NCI-H82 treated with DMSO at 0.1 percent for 48 hours (cell line): ENCODE measurements around the gene TP53I11.

ENCODE experiments used
- DNase-seq: peaks from one replicate; lab custom pipeline; 2025; ENCODE audit not compliant: unreplicated experiment; lab: John Stamatoyannopoulos, UW

The TP53I11 gene

GRCh38 chr11:44950625-44951476 is at the start of gene TP53I11:
Gene TP53I11 (minus strand): TSS chr11:44950883. CDS start chr11:44938335, 12,548 bp downstream.
- peak; percentile 46 for DNase-seq

DNA sequence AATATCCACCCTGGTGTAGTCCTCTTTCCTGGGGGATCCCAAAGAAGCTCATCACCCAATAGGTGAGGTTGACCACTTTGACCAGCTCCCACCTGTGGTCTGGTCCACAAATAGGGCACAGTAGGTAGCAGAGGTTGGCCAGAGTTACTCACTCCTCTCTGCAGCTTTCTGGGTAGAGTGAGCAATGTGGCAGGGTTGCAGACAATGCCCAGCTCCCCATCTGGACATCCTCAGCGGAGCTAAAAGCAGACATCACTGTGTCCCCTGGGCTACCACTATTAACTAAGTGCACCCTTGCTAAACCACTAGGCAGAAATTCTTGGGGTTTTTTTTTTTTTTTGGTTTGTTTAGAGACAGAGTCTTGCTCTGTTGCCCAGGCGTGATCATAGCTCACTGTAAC is 48.4 kb upstream of the TP53I11 start:
- no peak for DNase-seq

DNA sequence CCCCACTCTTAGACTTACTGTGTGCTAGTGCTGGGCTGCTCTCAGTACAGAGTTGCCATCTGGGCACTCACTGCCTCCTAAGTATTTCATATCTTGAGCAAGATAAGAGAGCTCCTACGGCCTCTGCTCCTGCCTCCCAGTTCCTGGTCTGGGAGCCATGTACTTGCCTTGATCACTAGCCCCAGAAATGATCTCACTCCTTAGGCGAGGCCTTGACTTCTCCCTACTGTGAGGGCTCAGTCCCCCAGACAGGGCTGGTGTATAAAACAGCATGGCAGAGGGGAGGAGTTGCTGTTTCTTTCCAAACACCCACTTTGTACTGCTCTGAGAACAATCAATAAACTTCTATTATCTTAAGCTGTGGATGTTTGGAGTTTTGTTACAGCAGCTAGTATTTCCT is 47.4 kb upstream of the TP53I11 start:
- DNase-seq, result no peak

DNA sequence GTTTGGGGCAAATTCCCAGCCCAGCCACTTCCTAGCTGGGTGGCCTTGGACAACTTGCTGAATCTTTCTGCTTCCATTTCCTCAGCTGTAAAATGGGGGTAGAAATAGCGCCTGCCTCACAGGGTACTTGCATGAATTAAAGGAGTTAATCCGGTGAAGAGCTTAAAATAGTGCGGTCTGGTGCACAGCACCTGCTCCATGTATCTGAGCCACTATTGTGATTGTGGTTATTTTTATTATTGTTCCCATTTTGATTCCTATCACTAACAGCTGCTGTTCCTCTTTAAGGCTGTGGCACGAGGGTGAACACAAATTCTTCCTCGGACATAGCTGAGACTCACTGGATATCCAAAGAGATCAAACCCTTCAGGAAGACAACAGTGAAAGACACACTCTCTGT is 46.9 kb upstream of the TP53I11 start:
- peak; percentile 77 for DNase-seq

- no peak for DNase-seq
These were observed 44.1 kb upstream of the TP53I11 start for GRCh38 chr11:44994753-44995152.

DNA sequence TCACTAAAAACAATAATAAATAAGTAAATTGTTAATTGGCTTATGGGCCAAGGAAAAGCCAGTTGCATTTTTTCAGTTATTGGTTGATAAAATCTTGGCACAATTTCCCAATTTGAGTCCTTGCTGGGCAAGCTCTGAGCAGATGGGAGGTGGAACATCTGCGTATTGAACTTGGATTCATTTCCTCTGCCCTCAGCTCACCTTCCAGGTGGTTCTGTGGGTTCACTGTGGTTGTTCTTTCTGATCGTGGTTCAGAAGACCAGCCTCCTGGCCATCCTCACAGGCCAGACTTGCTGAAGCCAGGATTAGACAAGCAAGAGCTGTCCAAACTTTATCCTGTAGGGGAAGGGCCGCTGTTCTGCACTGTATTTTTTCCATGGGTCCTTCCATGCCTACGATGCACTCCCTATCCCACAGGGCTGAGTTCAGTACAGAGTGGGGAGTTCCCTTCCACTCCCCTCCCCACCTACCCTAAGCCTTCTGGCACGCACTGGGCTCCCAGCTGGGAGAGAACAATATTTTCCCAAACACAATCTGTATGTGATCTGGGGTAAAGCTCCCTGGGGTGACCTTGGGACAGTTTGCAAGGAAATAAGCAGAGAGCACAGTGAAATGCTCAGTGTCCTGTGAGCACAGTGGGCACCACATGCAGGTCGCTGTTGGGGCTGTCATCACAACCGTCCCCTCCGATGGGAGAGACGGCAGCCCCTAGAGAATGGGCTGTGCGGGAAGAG is 43.5 kb upstream of the TP53I11 start:
- no peak for DNase-seq

DNA sequence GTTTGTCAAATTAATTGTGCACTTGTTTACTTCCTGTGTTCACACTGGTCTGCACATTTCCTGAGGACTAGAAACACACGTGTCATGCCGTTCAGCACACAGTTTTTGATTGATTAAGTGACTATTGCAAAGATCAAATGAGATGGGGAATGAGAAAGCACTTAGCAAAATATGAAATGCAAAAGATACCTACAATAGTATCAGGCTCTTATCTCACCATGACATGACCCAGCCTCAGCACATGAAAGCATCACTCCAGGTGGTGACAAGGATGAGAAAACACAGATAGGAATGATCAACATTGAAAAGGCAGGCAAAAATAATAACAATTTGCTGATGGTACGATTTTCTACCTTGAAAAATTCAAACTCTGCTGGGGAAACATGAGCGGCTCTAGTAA is 42.1 kb upstream of the TP53I11 start:
- no peak for DNase-seq

DNA sequence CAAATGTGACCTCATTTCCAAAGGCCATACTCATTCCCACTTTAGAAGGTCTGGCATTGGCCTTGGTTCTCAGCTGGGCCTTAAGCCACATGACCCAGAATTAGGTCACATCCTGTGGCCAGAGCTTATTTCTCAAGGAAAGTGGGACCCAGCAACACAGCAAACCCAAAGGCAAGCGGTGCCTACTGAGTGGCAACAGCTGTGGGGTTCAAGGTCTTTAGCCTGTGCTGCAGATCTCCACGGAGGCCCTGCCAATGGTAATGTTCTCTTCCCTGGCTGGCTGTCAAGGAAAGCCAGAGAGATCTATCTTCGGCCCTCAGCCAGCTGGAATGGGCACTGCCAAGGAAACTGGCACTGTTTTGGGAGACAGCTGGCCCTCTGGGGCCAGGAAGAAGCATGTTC is 41.5 kb upstream of the TP53I11 start:
- DNase-seq, result no peak

DNA sequence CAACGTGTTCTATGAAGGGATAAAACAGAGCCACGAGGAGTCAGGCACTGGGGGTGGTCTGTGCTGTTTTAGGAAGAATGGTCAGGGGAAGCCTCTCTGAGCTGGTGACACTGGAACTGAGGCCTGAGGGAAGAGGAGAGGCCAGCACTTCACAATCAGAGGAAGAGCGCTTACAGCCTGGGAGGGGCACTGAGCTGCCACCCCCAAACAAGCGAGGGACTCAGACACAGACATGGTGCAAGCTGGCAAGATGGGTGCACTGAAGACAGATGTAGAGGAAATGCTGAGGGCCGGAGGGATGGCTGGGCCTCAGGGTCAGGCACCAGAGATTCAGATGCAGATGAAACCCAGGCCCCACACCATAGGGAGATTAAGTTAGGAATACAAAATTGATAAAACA is 40.0 kb upstream of the TP53I11 start:
- DNase-seq, result no peak

DNA sequence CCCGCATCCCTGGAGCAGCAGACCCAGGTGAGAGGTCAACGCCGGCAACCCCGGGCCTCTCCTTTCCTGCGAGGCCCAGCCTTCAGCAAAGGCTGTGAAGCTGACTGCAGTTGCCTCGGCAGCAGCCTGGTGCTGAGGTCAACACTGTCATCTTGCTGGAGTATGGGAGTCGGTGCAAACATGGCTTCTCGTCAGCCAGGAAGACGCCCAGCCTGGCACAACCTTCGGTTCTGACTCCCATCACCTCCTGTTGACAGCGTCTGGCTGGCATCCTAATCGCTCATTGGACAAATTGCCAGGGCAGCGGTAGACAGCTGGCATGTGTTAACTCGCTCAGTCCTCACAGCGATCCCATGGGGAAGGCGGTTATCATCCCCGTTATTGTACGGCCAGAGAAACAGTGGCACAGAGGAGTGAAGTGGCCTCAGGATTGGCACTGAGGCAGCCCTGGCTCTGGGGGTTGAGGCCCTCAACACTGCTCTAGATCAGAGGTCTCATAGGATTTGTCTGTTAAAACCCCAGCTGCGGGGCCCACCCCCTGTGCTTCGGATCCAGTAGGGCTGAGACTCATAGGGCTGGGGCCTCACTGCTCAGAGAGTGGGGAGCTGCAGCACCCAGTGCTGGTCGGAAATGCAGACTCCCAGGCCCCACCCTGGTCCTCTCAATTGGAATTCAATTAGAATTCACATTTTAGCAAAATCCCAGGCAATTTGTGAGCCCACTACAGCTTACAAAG is 39.3 kb upstream of the TP53I11 start:
- DNase-seq, result no peak

GRCh38 chr11:44988981-44989635 is 38.4 kb upstream of the TP53I11 start:
- no peak for DNase-seq

DNA sequence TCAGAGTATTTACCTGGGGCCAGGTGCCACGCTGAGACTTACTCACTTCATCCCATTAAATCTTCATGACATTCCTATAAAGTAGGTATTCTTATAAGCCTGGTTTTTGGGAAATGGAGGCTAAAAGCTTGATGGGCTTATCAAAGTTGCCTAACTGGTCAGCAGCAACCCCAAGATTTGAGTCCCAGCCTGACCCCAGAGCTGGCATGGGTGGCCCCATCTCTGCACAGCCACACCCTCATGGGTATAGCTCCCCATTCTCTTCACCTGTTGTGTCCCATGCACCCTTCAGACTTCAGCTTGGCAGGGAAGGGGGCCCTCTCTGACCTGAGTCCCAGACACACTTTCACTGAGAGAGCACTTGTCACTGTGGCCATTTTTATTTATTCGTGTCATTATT is 37.4 kb upstream of the TP53I11 start:
- no peak for DNase-seq

- no peak for DNase-seq
These were observed 36.8 kb upstream of the TP53I11 start for GRCh38 chr11:44987506-44987905.

DNA sequence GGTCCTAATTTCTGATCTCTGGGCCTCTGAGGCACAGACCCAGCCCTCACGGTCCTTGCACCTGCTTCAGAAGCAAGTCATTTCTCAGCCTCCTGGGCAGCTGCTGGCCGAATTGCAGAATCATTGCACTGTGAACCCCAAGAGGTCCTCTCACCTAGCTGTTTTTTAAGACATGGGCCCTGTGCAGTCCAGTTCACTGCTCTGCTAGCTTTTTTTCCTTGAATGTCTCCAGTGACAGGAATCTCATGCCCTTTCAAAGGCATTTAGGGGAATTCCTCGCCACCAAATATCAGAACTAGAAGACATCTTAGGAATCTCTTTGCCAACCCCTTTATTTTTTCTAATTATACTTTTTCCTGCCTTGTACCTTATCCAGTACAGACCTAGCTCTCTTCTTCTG is 35.6 kb upstream of the TP53I11 start:
- no peak for DNase-seq

DNA sequence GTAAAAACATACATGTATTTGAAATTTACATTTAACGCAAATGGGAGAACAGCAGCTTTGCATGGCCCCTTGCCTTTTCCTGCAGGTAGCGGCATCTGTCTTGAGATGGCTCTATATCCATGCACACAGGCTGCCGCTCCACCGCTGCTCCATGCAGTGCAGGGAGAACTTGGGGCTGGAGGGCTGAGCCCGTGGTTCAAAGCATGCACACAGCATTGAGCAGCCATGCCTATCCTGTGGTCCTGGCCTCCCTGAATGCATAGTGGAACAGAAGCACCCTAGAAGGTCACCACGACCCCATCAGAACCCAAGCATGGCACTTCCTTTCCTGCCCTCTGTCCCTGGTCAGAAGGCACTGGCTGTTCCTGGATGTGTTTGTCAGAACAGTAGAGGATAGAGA is 35.0 kb upstream of the TP53I11 start:
- DNase-seq, result no peak

DNA sequence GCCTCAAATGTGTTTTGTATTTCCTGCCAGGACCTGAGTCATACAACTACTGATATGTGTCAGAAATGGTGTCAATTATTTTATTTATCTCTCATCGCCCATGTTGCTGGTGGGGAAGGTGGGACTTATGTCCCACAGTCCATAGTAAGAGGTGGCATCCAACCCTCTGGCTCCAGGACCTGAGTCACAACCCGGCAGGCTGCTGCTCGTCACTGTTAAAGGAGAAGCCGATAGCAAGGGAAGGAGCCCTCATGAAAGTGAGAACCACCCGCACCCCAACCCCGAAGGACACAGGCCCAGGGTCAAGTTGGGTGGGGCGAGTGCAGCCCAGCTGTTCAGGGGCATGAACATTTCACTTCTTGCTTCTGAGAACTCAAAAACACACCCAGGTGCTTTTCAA is 33.1 kb upstream of the TP53I11 start:
- no peak for DNase-seq

DNA sequence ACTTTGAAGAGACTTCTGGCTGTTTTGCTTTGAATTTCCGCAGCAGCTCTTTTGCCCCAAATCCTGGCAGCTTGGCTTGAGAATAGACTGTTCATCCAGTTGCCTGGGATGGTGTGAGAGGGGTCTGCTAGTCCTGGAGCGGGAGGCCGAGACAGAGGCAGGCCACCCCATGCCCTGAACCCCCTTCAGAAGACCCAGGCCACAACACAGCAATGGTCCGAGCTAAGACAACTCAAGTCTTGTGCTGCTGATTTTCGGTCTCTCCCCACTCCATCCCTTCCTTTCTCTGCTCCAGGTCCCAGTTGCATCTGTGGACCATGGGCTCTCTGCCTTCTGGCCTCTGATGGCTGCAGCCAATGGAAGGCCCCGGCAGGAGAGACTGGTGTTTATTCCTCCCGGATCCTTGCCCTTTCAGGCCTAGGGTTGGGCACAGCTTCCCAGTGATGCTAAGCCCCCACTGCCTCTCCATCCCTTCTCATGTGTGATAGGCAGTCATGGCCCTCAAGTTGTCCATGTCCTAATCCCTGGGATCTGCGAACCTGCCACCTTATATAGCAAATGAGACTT is 31.9 kb upstream of the TP53I11 start:
- no peak for DNase-seq

DNA sequence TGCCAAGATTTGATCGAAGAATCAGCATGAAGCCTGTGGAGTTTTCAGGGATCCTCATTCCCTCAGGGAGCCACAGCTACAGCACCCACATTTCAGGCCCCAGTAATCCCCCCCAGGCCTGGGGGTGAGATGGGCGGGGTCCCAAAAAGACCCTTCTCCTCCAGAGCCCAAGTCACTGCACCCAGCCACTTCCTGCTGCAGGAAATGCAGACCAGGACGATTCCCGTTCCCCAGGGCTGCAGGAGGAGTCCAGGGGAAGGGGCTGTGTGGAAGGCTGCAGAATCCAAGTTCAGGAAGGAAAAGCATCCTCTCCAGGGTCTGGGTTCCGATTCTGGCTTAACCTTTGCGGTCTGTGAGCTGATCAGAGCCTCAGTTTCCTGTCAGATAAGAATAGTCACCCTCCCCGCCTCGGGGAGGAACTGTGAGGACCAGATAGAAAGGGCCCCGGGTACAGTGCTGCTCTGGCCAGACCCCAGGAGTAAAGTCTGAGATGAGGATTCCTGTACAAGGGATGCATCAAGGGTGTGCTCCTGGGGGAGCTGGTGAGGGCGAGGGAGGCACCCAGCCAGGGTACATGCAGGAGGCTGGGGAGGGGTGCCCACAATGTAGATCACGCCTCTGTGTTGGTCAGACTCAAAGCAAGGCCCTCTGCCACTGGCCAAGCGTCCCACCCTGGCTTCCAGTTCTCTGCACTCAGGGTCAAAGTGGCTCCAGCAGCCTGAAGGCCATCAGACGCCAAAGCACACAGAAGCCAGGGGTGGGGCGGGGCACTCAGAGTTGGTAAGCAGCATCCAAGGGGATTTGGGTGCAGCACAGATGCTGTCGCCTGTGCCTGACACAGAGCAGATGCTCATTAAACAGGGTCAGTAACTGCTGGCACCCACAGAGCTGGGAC is 30.1 kb upstream of the TP53I11 start:
- DNase-seq, result no peak

GRCh38 chr11:44979543-44980399 is 29.1 kb upstream of the TP53I11 start:
- DNase-seq, result no peak
